ENCODE results near the gene SPATA31D1.

DNA sequence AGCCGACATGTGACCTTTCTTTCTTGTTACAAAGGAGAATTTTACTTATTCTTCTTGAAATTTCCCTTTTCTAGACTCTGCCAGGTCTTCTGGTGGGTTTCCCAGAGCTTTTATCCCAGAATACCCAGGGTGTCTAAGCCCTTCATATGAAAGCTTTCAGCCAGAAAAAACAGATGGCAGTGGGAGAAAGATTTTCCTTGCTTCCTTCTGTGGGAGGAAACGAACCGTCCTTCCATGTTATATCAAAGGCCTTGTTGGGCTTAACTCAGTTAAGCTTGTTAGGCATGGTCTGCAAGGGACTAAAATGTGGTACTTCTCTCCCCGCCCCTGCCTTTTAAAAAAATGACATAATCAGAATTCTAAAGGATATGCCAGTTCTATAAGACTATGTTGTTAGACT lies 47.5 kb downstream of the SPATA31D1 start:
- TF ChIP-seq POLR2A (IDR thresholded peaks at IDR 0.05) (no peak), POLR2AphosphoS5 (IDR thresholded peaks at IDR 0.05) (no peak)
- TF ChIP-seq, protein P1, sequence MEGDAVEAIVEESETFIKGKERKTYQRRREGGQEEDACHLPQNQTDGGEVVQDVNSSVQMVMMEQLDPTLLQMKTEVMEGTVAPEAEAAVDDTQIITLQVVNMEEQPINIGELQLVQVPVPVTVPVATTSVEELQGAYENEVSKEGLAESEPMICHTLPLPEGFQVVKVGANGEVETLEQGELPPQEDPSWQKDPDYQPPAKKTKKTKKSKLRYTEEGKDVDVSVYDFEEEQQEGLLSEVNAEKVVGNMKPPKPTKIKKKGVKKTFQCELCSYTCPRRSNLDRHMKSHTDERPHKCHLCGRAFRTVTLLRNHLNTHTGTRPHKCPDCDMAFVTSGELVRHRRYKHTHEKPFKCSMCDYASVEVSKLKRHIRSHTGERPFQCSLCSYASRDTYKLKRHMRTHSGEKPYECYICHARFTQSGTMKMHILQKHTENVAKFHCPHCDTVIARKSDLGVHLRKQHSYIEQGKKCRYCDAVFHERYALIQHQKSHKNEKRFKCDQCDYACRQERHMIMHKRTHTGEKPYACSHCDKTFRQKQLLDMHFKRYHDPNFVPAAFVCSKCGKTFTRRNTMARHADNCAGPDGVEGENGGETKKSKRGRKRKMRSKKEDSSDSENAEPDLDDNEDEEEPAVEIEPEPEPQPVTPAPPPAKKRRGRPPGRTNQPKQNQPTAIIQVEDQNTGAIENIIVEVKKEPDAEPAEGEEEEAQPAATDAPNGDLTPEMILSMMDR (IDR thresholded peaks at IDR 0.05 in 8 of 11, conservative IDR thresholded peaks at IDR 0.05 in 3 of 11) = no peak
